Endothelial cell of umbilical vein (primary cell): ENCODE data around the gene DNAJB12. TPM values are rescaled to one million over a fixed set of nuclear protein-coding genes. Genes with fewer than 3 reads are reported as not detected.
"Not testable (repeated sequence)": the region's sequence is repeated elsewhere in the genome, so short reads cannot be mapped to it uniquely, and the experiment has no call there.

Source experiments
- BruUV-seq: library from RNA; stranded (reverse); fragments of 400-500 nt; replicated peaks from 2 replicates; lab custom pipeline; 2021; lab: Mats Ljungman, UMichigan
- CTCF ChIA-PET: fragments of 300-600, 350-600 bp; sonication (Branson Sonifier 250); formaldehyde crosslinking; loops from one replicate; lab custom pipeline; 2021; ENCODE audit warnings: antibody characterized with exemption, inconsistent platforms; lab: Charles Lee
- POLR2A ChIA-PET: fragments of 300-600, 350-600 bp; sonication (Branson Sonifier 250); formaldehyde crosslinking; loops from one replicate; lab custom pipeline; 2021; ENCODE audit warnings: antibody characterized with exemption, inconsistent platforms; lab: Charles Lee
- DNase-seq: peaks from one replicate; pipeline ENCODE4 v3.0.0-alpha.2; 2011; ENCODE audit warnings: low read depth, low spot score
- FAIRE-seq: peaks from 2 replicates; lab custom pipeline; 2011; peaks lifted over from hg19 to GRCh38; lab: Jason Lieb, UNC
- H2AFZ ChIP-seq: 2 replicates; pipeline ENCODE4 v1.6.0; 2012; ENCODE audit warnings: low read depth, low read length, control low read depth, inconsistent platforms
- H3K27ac ChIP-seq: 2 replicates; pipeline ENCODE4 v1.5.1; 2011; ENCODE audit warnings: low read depth, mild to moderate bottlenecking, control low read depth, low read length, moderate library complexity; ENCODE audit not compliant: insufficient read depth
- H3K27me3 ChIP-seq, 2 experiments: 2 replicates each; pipeline versions ENCODE4 v1.6.0 to v1.6.1; 2011; ENCODE audit warnings: low read length in 2 of 2, mixed read lengths in 1 of 2; ENCODE audit not compliant: control insufficient read depth in 2 of 2, insufficient read depth in 2 of 2
- H3K36me3 ChIP-seq, 2 experiments: 2 replicates in 1 of 2; 3 replicates in 1 of 2; pipeline ENCODE4 v1.5.1; 2011; ENCODE audit warnings: low read length in 2 of 2, mild to moderate bottlenecking in 1 of 2, moderate library complexity in 1 of 2; ENCODE audit not compliant: control insufficient read depth in 2 of 2, insufficient read depth in 2 of 2; ENCODE audit errors: extremely low read depth in 1 of 2
- H3K4me1 ChIP-seq: 3 replicates; pipeline ENCODE4 v1.5.1; 2011; ENCODE audit warnings: mild to moderate bottlenecking, low read length; ENCODE audit not compliant: control insufficient read depth, insufficient read depth; ENCODE audit errors: extremely low read depth
- H3K4me2 ChIP-seq: 2 replicates; pipeline ENCODE4 v1.6.1; 2011; ENCODE audit warnings: low read length, control low read depth, mixed read lengths; ENCODE audit not compliant: insufficient read depth
- H3K4me3 ChIP-seq, 3 experiments: fragments of 200-600 bp in 1 of 3; sonication (generic), shearing (Covaris generic) in 1 of 3; replicated peaks in 1 of 3; 2 replicates each; pipeline ENCODE4 v1.5.1; 2011 to 2016; ENCODE audit warnings: control low read depth in 3 of 3, low read length in 3 of 3, mild to moderate bottlenecking in 2 of 3, inconsistent platforms in 1 of 3, low read depth in 1 of 3, moderate library complexity in 1 of 3; ENCODE audit not compliant: insufficient read depth in 1 of 3
- H3K79me2 ChIP-seq: 2 replicates; pipeline ENCODE4 v1.6.0; 2012; ENCODE audit warnings: low read length, inconsistent platforms; ENCODE audit not compliant: control insufficient read depth, insufficient read depth
- H3K9ac ChIP-seq: replicated peaks from 2 replicates; pipeline ENCODE3; 2011; ENCODE audit warnings: low read length, control low read depth; ENCODE audit not compliant: insufficient read depth; ENCODE audit errors: extremely low read depth
- H3K9me1 ChIP-seq: replicated peaks from 3 replicates; pipeline ENCODE4 v1.6.0; 2011; ENCODE audit warnings: mild to moderate bottlenecking, low read length; ENCODE audit not compliant: control insufficient read depth, insufficient read depth; ENCODE audit errors: extremely low read depth
- H3K9me3 ChIP-seq: replicated peaks from 2 replicates; pipeline ENCODE4 v1.5.1; 2012; ENCODE audit warnings: low read length, inconsistent platforms; ENCODE audit not compliant: control insufficient read depth, insufficient read depth
- H4K20me1 ChIP-seq: replicated peaks from 2 replicates; pipeline ENCODE3; 2011; ENCODE audit warnings: mild to moderate bottlenecking, low read length; ENCODE audit not compliant: control insufficient read depth, insufficient read depth; ENCODE audit errors: extremely low read depth
- EZH2 ChIP-seq: IDR thresholded peaks from 2 replicates; pipeline ENCODE4 v1.6.1; 2012; ENCODE audit warnings: borderline replicate concordance, low read depth, mild to moderate bottlenecking, moderate library complexity, low read length, inconsistent platforms; ENCODE audit not compliant: severe bottlenecking
- FOS ChIP-seq: IDR thresholded peaks from 2 replicates; pipeline ENCODE4 v1.6.1; 2011; ENCODE audit warnings: mild to moderate bottlenecking, low read length, moderate library complexity, borderline replicate concordance; ENCODE audit not compliant: insufficient read depth
- GATA2 ChIP-seq: IDR thresholded peaks from 2 replicates; pipeline ENCODE4 v1.7.0; 2011; ENCODE audit warnings: low read depth, mild to moderate bottlenecking, moderate library complexity, mixed read lengths, low read length; ENCODE audit not compliant: insufficient read length, insufficient read depth
- JUN ChIP-seq: IDR thresholded peaks from 2 replicates; pipeline ENCODE4 v1.6.1; 2011; ENCODE audit warnings: borderline replicate concordance, low read depth; ENCODE audit not compliant: insufficient read length, insufficient read depth
- MYC ChIP-seq: IDR thresholded peaks from one replicate; pipeline ENCODE4 v1.6.1; 2011; ENCODE audit warnings: mild to moderate bottlenecking, low read depth, low read length
- POLR2A ChIP-seq: IDR thresholded peaks from 2 replicates; pipeline ENCODE4 v1.6.1; 2012; ENCODE audit warnings: low read depth, mild to moderate bottlenecking, control low read depth, low read length
- POLR2AphosphoS5 ChIP-seq: IDR thresholded peaks from 2 replicates; pipeline ENCODE4 v1.6.1; 2012; ENCODE audit warnings: low read depth, mild to moderate bottlenecking, control low read depth, low read length, moderate library complexity; ENCODE audit not compliant: insufficient read depth
- dilution Hi-C: fragments of 300-500 bp; cut with MboI; formaldehyde crosslinking; loops from one replicate; pipeline ENCODE4 v1.15.0; 2019; ENCODE audit warnings: low sequenced_read_pairs; ENCODE audit not compliant: extremely low pct_ligation_motif_present
- intact Hi-C: fragments of 100-400 bp; cut with micrococcal nuclease; formaldehyde crosslinking; loops from one replicate; pipeline ENCODE4 v1.10.0; 2022
- polyA plus RNA-seq, 4 experiments: library from polyadenylated mRNA; depleted of rRNA in 3 of 4; stranded (reverse) in 3 of 4; unstranded in 1 of 4; fragments of >200 nt; gene quantifications; 2 replicates each; pipeline versions ENCODE4 v1.2.1 to v1.2.3, GENCODE V29; 2011 to 2012; ENCODE audit warnings: missing spikeins in 1 of 4
- total RNA-seq: library from RNA; stranded (reverse); gene quantifications from 2 replicates; pipeline ENCODE4 v1.2.3, GENCODE V29; 2021
- TF ChIP-seq, protein P1 (sequence below): IDR thresholded peaks from 2 replicates; pipeline ENCODE4 v1.6.1; 2011; ENCODE audit not compliant: insufficient read depth, insufficient read length
- TF ChIP-seq, protein P2 (sequence below), 2 donors: IDR thresholded peaks; 1 replicate in 1 of 2; 2 replicates in 1 of 2; pipeline ENCODE4 v1.5.1; 2011; ENCODE audit warnings: low read length in 2 of 2, mild to moderate bottlenecking in 2 of 2, moderate library complexity in 2 of 2, control low read depth in 1 of 2, inconsistent platforms in 1 of 2, low read depth in 1 of 2; ENCODE audit not compliant: insufficient read depth in 1 of 2; ENCODE audit errors: extremely low read depth in 1 of 2

Gene DNAJB12
- total and polyA plus RNA-seq, 2 donors (not counting 3 experiments of a cell fraction or from before 2014, with no cell fraction given): 27.2 to 44.2 TPM

DNA sequence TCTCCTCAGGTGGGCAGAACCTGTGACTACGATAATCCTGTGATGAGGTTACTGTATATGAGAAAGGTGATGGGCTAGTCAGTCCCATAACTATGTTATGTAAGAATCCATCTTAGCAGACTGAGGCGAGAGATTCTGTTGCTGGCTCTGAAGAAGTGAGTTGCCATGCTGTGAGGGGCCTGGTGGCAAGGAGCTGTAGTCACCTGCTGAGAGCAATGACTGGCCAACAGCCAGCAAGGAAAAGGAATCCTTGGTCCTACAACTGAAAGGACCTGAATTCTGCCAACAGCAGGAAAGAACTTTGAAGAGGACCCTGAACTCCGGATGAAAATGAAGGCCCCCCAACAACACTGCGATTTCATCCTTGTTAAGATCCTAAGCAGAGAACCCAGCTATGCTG is 31.0 kb upstream of the DNAJB12 start:
- no peaks in the 10 kb centered on the region for H3K4me1 ChIP-seq
- H4K20me1 ChIP-seq: no peaks in the 10 kb centered on the region
- H3K9ac ChIP-seq: no peak overlapping the region
- H3K27me3 ChIP-seq: no peaks in the 10 kb centered on the region
- no peaks in the 10 kb centered on the region for H3K79me2 ChIP-seq
- DNase-seq (no peak), FAIRE-seq (no peak)
- CTCF ChIA-PET: interaction anchor here (1.2 kb wide), 1 partner anchor 490 kb away, joined by 4 read pairs; no protein-coding TSS in a partner anchor
- no peaks in the 10 kb centered on the region for H3K9me1 ChIP-seq
- TF ChIP-seq MYC (no peak), JUN (no peak), POLR2AphosphoS5 (no peak), EZH2 (no peak), POLR2A (no peak), GATA2 (no peak), FOS (no peak)
- TF ChIP-seq, protein P1, sequence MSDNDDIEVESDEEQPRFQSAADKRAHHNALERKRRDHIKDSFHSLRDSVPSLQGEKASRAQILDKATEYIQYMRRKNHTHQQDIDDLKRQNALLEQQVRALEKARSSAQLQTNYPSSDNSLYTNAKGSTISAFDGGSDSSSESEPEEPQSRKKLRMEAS: no peak
- TF ChIP-seq, protein P2, sequence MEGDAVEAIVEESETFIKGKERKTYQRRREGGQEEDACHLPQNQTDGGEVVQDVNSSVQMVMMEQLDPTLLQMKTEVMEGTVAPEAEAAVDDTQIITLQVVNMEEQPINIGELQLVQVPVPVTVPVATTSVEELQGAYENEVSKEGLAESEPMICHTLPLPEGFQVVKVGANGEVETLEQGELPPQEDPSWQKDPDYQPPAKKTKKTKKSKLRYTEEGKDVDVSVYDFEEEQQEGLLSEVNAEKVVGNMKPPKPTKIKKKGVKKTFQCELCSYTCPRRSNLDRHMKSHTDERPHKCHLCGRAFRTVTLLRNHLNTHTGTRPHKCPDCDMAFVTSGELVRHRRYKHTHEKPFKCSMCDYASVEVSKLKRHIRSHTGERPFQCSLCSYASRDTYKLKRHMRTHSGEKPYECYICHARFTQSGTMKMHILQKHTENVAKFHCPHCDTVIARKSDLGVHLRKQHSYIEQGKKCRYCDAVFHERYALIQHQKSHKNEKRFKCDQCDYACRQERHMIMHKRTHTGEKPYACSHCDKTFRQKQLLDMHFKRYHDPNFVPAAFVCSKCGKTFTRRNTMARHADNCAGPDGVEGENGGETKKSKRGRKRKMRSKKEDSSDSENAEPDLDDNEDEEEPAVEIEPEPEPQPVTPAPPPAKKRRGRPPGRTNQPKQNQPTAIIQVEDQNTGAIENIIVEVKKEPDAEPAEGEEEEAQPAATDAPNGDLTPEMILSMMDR (IDR thresholded peaks at IDR 0.05; ENCODE audit: extremely low read depth in 1 of 2, insufficient read depth in 1 of 2, low read depth in 1 of 2, low read length in 2 of 2): no peak
- H3K4me2 ChIP-seq: no peak overlapping the region
- H3K9me3 ChIP-seq: no peaks in the 10 kb centered on the region
- H2AFZ ChIP-seq: no peak overlapping the region
- no peak overlapping the region for H3K4me3 ChIP-seq
- intact Hi-C loops (no loop called here), dilution Hi-C loops (no loop called here)
- no peak overlapping the region for H3K27ac ChIP-seq
- BruUV-seq: no TSS peak
- POLR2A ChIA-PET: no interaction called here
- H3K36me3 ChIP-seq: no peaks in the 10 kb centered on the region

DNA sequence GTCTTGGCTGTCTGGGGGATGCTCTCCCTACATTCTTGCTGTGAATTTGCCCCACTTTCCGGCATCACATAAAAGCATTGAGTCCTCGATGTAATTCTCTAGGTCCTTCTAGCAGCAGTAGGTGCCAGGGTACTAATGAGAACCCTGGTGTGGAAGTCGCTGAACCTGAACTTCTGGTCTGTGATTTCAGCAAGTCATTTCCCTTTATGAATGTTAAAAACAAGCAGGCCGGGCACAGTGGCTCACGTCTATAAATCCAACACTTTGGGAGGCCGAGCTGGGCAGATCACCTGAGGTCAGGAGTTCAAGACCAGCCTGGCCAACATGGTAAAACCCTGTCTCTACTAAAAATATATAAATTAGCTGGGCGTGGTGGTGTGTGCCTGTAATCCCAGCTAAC is 30.3 kb upstream of the DNAJB12 start:
- H3K79me2 ChIP-seq, intact Hi-C loops, H3K9me1 ChIP-seq, H3K4me3 ChIP-seq, H3K36me3 ChIP-seq, BruUV-seq, FAIRE-seq, H3K27me3 ChIP-seq, H3K9ac ChIP-seq, H2AFZ ChIP-seq, H3K9me3 ChIP-seq, POLR2A ChIA-PET, H3K4me1 ChIP-seq, dilution Hi-C loops, H4K20me1 ChIP-seq, H3K27ac ChIP-seq, H3K4me2 ChIP-seq, DNase-seq: not testable (repeated sequence)
- CTCF ChIA-PET: interaction anchor here (0.9 to 1.2 kb wide), 2 partner anchors 10 to 491 kb away, joined by 3 to 4 read pairs; no protein-coding TSS in a partner anchor
